DOHH2 (cell line): ENCODE results near the gene TEC.

Experiments
- H3F3A ChIP-seq: fragments of 200-600 bp; sonication (generic), shearing (Covaris generic); 2 replicates; pipeline ENCODE4 v1.6.0; 2016; ENCODE audit warnings: antibody characterized with exemption, mild to moderate bottlenecking; ENCODE audit not compliant: control insufficient read depth, insufficient read depth
- H3K27ac ChIP-seq: fragments of 200-600 bp; sonication (generic); 2 replicates; pipeline ENCODE4 v1.5.1; 2014; ENCODE audit warnings: low read depth, mild to moderate bottlenecking, low read length, moderate library complexity
- H3K27me3 ChIP-seq: fragments of 200-600 bp; sonication (generic); 2 replicates; pipeline ENCODE4 v1.6.1; 2014; ENCODE audit warnings: mild to moderate bottlenecking, low read length, mixed read lengths; ENCODE audit not compliant: control insufficient read depth
- H3K36me3 ChIP-seq: fragments of 200-600 bp; sonication (generic); 2 replicates; pipeline ENCODE4 v1.6.1; 2014; ENCODE audit warnings: mild to moderate bottlenecking, low read length, moderate library complexity, mixed read lengths; ENCODE audit not compliant: control insufficient read depth
- H3K4me1 ChIP-seq: fragments of 200-600 bp; sonication (generic); 2 replicates; pipeline ENCODE4 v1.6.1; 2014; ENCODE audit warnings: mild to moderate bottlenecking, low read length, mixed read lengths; ENCODE audit not compliant: control insufficient read depth
- H3K4me2 ChIP-seq: fragments of 200-600 bp; sonication (generic); 2 replicates; pipeline ENCODE4 v1.6.0; 2014; ENCODE audit warnings: mild to moderate bottlenecking, low read length, moderate library complexity
- H3K4me3 ChIP-seq: fragments of 200-600 bp; sonication (generic); 2 replicates; pipeline ENCODE4 v1.5.1; 2014; ENCODE audit warnings: mild to moderate bottlenecking, low read length, mixed read lengths
- H3K79me2 ChIP-seq: fragments of 200-600 bp; sonication (generic); 2 replicates; pipeline ENCODE4 v1.6.1; 2014; ENCODE audit warnings: mild to moderate bottlenecking, low read length, mixed read lengths; ENCODE audit not compliant: control insufficient read depth
- H3K9me2 ChIP-seq: fragments of 200-600 bp; sonication (generic); replicated peaks from 2 replicates; pipeline ENCODE4 v1.6.1; 2014; ENCODE audit warnings: mild to moderate bottlenecking, low read length, mixed read lengths; ENCODE audit not compliant: control insufficient read depth
- H3K9me3 ChIP-seq: fragments of 200-600 bp; sonication (generic); 2 replicates; pipeline ENCODE4 v1.6.1; 2014; ENCODE audit warnings: antibody characterized with exemption, low read length, mixed read lengths; ENCODE audit not compliant: control insufficient read depth, insufficient read depth
- H4K20me1 ChIP-seq: fragments of 200-600 bp; sonication (generic); 2 replicates; pipeline ENCODE4 v1.6.0; 2014; ENCODE audit warnings: low read depth, mild to moderate bottlenecking, antibody characterized with exemption, low read length, moderate library complexity; ENCODE audit not compliant: control insufficient read depth, insufficient read depth
- EZH2phosphoT487 ChIP-seq: fragments of 200-600 bp; sonication (generic); IDR thresholded peaks from 2 replicates; pipeline ENCODE4 v1.6.1; 2017; ENCODE audit warnings: borderline replicate concordance, mild to moderate bottlenecking, antibody characterized with exemption, low read length, moderate library complexity, mixed read lengths
- TF ChIP-seq, protein P1 (sequence below): fragments of 200-600 bp; sonication (generic); IDR thresholded peaks from one replicate; pipeline ENCODE4 v1.5.1; 2014; ENCODE audit warnings: antibody characterized with exemption, mild to moderate bottlenecking, low read depth, low read length; ENCODE audit not compliant: poor library complexity, severe bottlenecking

Gene TEC

DNA sequence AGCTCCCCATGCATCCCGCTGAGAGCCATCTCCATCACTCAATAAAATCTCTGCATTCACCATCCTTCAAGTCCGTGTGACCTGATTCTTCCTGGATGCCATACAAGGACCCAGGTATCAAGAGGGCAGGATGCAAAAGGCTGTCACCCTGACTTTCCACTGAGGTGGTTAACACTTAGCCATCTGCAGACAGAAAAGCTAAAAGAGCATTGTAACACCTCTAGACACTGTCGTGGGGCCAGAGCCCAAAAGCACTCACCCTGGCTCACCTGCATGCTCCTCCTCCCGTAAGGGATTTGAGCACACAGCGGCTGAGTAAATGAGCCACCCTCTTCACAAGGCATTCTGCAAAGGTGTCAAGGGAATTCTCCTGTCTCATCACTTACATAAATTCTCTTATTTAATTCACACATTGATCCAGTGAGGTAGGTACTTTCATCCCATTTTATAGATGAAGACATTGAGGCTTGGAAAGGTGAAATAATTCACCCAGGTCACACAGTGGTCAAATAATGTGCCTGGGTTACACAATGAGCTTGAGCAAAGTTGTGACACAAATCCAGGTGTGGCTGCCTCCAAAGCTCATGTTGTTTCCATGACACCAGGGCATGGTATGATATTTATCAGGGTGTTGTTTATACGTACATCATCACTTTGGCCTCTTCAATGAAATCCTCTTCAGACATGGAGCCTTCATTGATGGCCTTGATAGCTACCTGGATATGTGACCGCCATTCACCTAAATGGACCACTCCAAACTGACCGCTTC is 183.6 kb downstream of the TEC start:
- no peaks in the 10 kb centered on the region for H3K79me2 ChIP-seq
- no peaks in the 10 kb centered on the region for H4K20me1 ChIP-seq
- H3F3A ChIP-seq: no peaks in the 10 kb centered on the region
- H3K9me3 ChIP-seq: no peaks in the 10 kb centered on the region
- no peaks in the 10 kb centered on the region for H3K36me3 ChIP-seq
- no peak overlapping the region for H3K4me2 ChIP-seq
- no peaks in the 10 kb centered on the region for H3K9me2 ChIP-seq
- H3K4me1 ChIP-seq: no peaks in the 10 kb centered on the region
- no peak overlapping the region for H3K4me3 ChIP-seq
- TF ChIP-seq, protein P1, sequence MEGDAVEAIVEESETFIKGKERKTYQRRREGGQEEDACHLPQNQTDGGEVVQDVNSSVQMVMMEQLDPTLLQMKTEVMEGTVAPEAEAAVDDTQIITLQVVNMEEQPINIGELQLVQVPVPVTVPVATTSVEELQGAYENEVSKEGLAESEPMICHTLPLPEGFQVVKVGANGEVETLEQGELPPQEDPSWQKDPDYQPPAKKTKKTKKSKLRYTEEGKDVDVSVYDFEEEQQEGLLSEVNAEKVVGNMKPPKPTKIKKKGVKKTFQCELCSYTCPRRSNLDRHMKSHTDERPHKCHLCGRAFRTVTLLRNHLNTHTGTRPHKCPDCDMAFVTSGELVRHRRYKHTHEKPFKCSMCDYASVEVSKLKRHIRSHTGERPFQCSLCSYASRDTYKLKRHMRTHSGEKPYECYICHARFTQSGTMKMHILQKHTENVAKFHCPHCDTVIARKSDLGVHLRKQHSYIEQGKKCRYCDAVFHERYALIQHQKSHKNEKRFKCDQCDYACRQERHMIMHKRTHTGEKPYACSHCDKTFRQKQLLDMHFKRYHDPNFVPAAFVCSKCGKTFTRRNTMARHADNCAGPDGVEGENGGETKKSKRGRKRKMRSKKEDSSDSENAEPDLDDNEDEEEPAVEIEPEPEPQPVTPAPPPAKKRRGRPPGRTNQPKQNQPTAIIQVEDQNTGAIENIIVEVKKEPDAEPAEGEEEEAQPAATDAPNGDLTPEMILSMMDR: no peak
- TF ChIP-seq EZH2phosphoT487: no peak
- H3K27ac ChIP-seq: no peak overlapping the region
- no peaks in the 10 kb centered on the region for H3K27me3 ChIP-seq
